ENCODE results near the gene CD93. TPM values are rescaled to one million over a fixed set of nuclear protein-coding genes. Genes with fewer than 3 reads are reported as not detected.

CD93 gene, protein sequence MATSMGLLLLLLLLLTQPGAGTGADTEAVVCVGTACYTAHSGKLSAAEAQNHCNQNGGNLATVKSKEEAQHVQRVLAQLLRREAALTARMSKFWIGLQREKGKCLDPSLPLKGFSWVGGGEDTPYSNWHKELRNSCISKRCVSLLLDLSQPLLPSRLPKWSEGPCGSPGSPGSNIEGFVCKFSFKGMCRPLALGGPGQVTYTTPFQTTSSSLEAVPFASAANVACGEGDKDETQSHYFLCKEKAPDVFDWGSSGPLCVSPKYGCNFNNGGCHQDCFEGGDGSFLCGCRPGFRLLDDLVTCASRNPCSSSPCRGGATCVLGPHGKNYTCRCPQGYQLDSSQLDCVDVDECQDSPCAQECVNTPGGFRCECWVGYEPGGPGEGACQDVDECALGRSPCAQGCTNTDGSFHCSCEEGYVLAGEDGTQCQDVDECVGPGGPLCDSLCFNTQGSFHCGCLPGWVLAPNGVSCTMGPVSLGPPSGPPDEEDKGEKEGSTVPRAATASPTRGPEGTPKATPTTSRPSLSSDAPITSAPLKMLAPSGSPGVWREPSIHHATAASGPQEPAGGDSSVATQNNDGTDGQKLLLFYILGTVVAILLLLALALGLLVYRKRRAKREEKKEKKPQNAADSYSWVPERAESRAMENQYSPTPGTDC
- total RNA-seq (10 to 100 TPM in 1 of 2 donors, 1 to 10 TPM in 1; 9.4 to 14.2 TPM), polyA plus RNA-seq (ENCODE audit: insufficient read depth, low read depth, low replicate concordance) (14.8 TPM)
- long read RNA-seq, donor 1, full-length matches to known transcripts = 6 of 6 reads
- long read RNA-seq, donor 1, partial matches to known transcripts = 0 of 6 reads
- long read RNA-seq, donor 1, other reads (novel, unspliced or antisense) = 0 of 6 reads
- long read RNA-seq, donor 2, full-length matches to known transcripts = 9 of 9 reads
- long read RNA-seq, donor 2, partial matches to known transcripts = 0 of 9 reads
- long read RNA-seq, donor 2, other reads (novel, unspliced or antisense) = 0 of 9 reads

DNA sequence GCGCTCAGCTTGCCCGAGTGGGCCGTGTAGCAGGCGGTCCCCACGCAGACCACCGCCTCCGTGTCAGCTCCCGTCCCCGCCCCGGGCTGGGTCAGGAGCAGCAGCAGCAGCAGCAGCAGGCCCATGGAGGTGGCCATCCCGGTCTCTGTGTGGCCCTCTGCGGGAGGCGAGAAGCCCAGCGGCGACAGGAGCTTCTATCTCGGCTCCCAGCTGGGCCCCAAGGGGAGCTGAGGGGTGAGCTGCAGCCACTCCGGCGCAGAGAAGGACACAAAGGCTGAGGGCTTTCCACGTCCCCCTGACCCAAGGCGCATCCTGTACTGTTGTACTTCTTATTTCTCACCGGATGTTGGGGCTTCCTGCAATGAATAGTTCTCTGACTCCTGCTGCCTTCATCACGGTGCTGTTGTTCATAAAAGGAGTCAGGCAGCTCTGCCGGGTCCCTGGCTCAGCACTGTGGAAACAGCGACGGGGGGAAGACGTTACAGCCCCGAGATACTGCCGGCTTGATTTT lies at the start of gene CD93:
Gene CD93, minus strand, starts transcription at position 269 of the 511 bp plus-strand sequence. Its CDS starts 132 bp downstream, at position 137.
- Histone ChIP-seq H3K27ac (peak within 1 kb of the TSS; percentile 82 to 91), H3K9me3 (no peaks in the 10 kb centered on the region), H3K4me3 (peak within 1 kb of the TSS; percentile 33 to 56), H3K27me3 (no peaks in the 10 kb centered on the region), H3K4me1 (peaks cover 43% of the 10 kb centered on the region), H3K36me3 (ENCODE audit: low read depth, missing control alignments) (no peaks in the 10 kb centered on the region)
- DNase-seq = peak; percentile 45
- 33 to 39% methylated on average over 10 to 28 of the region's 28 CpGs for WGBS, 2 donors
- intact Hi-C loops (cut with DNase I; ENCODE audit: low total_unique reads) = no loop called here
- no peak for TF ChIP-seq POLR2A (IDR thresholded peaks at IDR 0.05)
- TF ChIP-seq, protein P1, sequence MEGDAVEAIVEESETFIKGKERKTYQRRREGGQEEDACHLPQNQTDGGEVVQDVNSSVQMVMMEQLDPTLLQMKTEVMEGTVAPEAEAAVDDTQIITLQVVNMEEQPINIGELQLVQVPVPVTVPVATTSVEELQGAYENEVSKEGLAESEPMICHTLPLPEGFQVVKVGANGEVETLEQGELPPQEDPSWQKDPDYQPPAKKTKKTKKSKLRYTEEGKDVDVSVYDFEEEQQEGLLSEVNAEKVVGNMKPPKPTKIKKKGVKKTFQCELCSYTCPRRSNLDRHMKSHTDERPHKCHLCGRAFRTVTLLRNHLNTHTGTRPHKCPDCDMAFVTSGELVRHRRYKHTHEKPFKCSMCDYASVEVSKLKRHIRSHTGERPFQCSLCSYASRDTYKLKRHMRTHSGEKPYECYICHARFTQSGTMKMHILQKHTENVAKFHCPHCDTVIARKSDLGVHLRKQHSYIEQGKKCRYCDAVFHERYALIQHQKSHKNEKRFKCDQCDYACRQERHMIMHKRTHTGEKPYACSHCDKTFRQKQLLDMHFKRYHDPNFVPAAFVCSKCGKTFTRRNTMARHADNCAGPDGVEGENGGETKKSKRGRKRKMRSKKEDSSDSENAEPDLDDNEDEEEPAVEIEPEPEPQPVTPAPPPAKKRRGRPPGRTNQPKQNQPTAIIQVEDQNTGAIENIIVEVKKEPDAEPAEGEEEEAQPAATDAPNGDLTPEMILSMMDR (IDR thresholded peaks at IDR 0.05) = no peak

DNA sequence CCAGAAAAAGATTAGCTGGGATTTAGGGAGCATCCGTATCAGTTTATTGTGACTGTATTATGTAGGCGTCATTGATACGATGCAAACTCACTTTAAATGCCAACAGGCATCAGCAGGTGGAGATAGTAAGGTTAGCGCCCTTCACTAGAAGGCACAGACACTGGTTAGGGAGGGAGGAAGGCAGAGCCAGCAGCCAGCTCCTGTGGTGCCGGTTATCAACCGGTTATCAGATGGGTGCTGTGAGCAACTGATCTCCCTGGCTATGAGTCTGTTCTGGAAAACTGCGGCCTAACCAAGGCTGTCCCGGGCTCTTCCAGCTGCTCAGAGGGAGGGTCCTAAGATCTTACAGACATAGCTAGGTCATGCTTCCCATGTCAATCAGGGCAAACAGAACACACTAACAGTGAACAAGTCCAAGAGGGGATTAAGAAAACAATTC lies 47.5 kb upstream of the CD93 start:
- 89 to 92% methylated on average over 8 of the region's 8 CpGs for WGBS, 2 donors
- no peak overlapping the region for H3K27ac ChIP-seq

DNA sequence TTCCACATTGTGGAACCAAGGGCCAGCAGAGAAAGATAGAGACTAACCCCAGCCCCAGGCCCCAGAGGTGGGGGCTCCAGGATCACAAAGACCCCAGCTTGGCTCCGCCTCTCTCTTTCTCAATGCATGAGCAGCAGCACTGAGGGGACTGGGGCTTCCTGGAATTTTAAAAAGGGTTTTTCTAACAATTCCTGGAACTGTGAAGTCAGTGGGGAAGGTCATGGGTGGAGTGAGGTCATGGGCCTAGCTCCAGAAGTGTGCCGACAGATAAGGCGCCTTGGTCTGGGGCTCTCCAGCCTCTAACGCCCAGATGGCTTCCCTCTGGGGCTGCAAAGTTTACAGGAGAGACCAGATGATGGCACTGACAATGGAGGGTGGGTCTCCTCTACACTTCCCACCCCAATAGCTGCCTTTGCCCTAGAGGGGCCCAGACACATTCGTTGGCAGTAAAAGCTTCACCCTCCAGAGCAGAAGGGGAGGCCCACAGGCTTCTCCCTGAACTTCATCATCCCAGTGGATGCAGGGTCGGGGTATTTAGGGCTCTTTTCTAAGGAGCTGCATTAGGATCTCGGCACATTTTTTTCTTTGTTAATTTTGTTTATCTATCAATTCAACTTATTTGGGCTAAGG lies 46.9 kb upstream of the CD93 start:
- WGBS, 2 donors = 66 to 78% methylated on average over 7 of the region's 7 CpGs
- DNase-seq = no peak
- Histone ChIP-seq H3K4me3 (no peak overlapping the region), H3K36me3 (ENCODE audit: low read depth, missing control alignments) (no peaks in the 10 kb centered on the region), H3K27ac (no peak overlapping the region), H3K4me1 (peaks cover 19% of the 10 kb centered on the region), H3K27me3 (no peaks in the 10 kb centered on the region), H3K9me3 (no peaks in the 10 kb centered on the region)
- TF ChIP-seq, protein P1 (IDR thresholded peaks at IDR 0.05) = no peak
- no peak for TF ChIP-seq POLR2A (IDR thresholded peaks at IDR 0.05)
- intact Hi-C loops (cut with DNase I; ENCODE audit: low total_unique reads) = no loop called here

More for the DNA sequence above, 47.5 kb upstream of the CD93 start:
- Histone ChIP-seq H3K4me1 (peaks cover 17% of the 10 kb centered on the region), H3K9me3 (no peaks in the 10 kb centered on the region), H3K4me3 (no peak overlapping the region), H3K36me3 (ENCODE audit: low read depth, missing control alignments) (no peaks in the 10 kb centered on the region), H3K27me3 (no peaks in the 10 kb centered on the region)
- DNase-seq = no peak
- intact Hi-C loops (cut with DNase I; ENCODE audit: low total_unique reads) = no loop called here
- TF ChIP-seq, protein P1 (IDR thresholded peaks at IDR 0.05) = no peak
- TF ChIP-seq POLR2A (IDR thresholded peaks at IDR 0.05) = no peak

DNA sequence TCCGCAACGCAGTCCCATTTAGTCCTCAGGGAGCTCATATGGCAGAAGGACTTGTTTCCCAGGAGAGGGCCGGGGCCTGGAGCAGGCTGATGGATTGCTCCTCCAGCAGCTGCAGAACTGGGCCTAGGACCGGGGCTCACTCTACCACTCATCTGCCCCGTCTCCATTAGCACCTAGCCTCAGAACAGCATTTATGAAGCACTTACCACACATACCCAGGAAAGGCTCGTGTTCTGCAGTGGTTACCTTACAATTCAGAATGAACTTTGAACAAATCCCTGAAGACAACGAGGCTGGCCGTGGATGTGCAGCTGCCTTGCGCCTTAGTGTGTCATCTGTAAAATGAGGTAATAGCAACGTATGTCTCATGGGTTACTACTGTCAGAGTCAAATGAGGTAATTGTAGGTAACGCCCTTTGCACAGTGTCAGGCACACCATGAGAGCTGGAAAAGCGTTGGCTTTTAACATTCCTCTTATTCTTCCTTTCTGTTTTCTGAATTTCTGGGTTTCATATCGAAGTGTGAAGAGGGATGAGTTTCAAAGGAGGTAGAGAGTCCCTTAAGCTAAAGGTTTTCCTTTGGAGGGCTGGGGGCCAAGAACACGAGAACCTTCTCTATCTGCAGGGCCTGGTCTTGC lies 46.3 kb upstream of the CD93 start:
- intact Hi-C loops (cut with DNase I; ENCODE audit: low total_unique reads) = no loop called here

More for the DNA sequence above, 46.3 kb upstream of the CD93 start:
- Histone ChIP-seq H3K36me3 (ENCODE audit: low read depth, missing control alignments) (no peaks in the 10 kb centered on the region), H3K27ac (no peak overlapping the region), H3K27me3 (no peaks in the 10 kb centered on the region), H3K4me1 (peaks cover 19% of the 10 kb centered on the region), H3K9me3 (no peaks in the 10 kb centered on the region), H3K4me3 (no peak overlapping the region)
- no peak for TF ChIP-seq POLR2A (IDR thresholded peaks at IDR 0.05)
- TF ChIP-seq, protein P1 (IDR thresholded peaks at IDR 0.05) = no peak
- WGBS, 2 donors = 80 to 88% methylated on average over 14 of the region's 14 CpGs
- DNase-seq = no peak

Measured in testis (tissue), 5 donors.